ENCODE measurements around the gene CCDC158. TPM values are rescaled to one million over a fixed set of nuclear protein-coding genes. Genes with fewer than 3 reads are reported as not detected.

The CCDC158 gene
- total RNA-seq, 2 donors from 2014 or later, result 1.8 to 2.8 TPM

- Histone ChIP-seq H3K27ac (no peak overlapping the region), H3K4me1 (ENCODE audit: control insufficient read depth in 1 of 2, low read depth in 2 of 2) (no peaks in the 10 kb centered on the region), H3K36me3 (no peaks in the 10 kb centered on the region), H3K4me3 (no peak overlapping the region), H3K9me3 (no peaks in the 10 kb centered on the region), H3K27me3 (replicated peaks; ENCODE audit: insufficient read depth) (no peaks in the 10 kb centered on the region)
- DNase-seq (ENCODE audit: low spot score), result no peak
- ATAC-seq (ENCODE audit: insufficient number of reproducible peaks, low FRiP score, low read depth), result no peak
- TF ChIP-seq, protein P1, sequence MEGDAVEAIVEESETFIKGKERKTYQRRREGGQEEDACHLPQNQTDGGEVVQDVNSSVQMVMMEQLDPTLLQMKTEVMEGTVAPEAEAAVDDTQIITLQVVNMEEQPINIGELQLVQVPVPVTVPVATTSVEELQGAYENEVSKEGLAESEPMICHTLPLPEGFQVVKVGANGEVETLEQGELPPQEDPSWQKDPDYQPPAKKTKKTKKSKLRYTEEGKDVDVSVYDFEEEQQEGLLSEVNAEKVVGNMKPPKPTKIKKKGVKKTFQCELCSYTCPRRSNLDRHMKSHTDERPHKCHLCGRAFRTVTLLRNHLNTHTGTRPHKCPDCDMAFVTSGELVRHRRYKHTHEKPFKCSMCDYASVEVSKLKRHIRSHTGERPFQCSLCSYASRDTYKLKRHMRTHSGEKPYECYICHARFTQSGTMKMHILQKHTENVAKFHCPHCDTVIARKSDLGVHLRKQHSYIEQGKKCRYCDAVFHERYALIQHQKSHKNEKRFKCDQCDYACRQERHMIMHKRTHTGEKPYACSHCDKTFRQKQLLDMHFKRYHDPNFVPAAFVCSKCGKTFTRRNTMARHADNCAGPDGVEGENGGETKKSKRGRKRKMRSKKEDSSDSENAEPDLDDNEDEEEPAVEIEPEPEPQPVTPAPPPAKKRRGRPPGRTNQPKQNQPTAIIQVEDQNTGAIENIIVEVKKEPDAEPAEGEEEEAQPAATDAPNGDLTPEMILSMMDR (IDR thresholded peaks at IDR 0.05), result no peak
These were observed 148.9 kb downstream of the CCDC158 start for GRCh38 chr4:76272073-76272472.

- Histone ChIP-seq H3K27me3 (replicated peaks; ENCODE audit: insufficient read depth) (no peaks in the 10 kb centered on the region), H3K4me3 (no peak overlapping the region), H3K9me3 (no peaks in the 10 kb centered on the region), H3K36me3 (no peaks in the 10 kb centered on the region), H3K4me1 (ENCODE audit: control insufficient read depth in 1 of 2, low read depth in 2 of 2) (no peaks in the 10 kb centered on the region), H3K27ac (no peak overlapping the region)
- DNase-seq (ENCODE audit: low spot score), result no peak
- TF ChIP-seq, protein P1 (IDR thresholded peaks at IDR 0.05), result no peak
- no peak for ATAC-seq (ENCODE audit: insufficient number of reproducible peaks, low FRiP score, low read depth)
These were observed 149.7 kb downstream of the CCDC158 start for GRCh38 chr4:76271248-76271647.

GRCh38 chr4:76270244-76271175 is 150.4 kb downstream of the CCDC158 start:
- no peaks in the 10 kb centered on the region for H3K36me3 ChIP-seq

GRCh38 chr4:76267811-76268210 is 153.1 kb downstream of the CCDC158 start:
- no peak for DNase-seq (ENCODE audit: low spot score)
- no peaks in the 10 kb centered on the region for H3K36me3 ChIP-seq
- no peaks in the 10 kb centered on the region for H3K4me1 ChIP-seq (ENCODE audit: control insufficient read depth in 1 of 2, low read depth in 2 of 2)
- ATAC-seq (ENCODE audit: insufficient number of reproducible peaks, low FRiP score, low read depth), result no peak
- no peaks in the 10 kb centered on the region for H3K27me3 ChIP-seq (replicated peaks; ENCODE audit: insufficient read depth)
- H3K9me3 ChIP-seq, result no peaks in the 10 kb centered on the region
- H3K4me3 ChIP-seq, result no peak overlapping the region
- H3K27ac ChIP-seq, result no peak overlapping the region
- TF ChIP-seq, protein P1 (IDR thresholded peaks at IDR 0.05), result no peak

More at GRCh38 chr4:76270244-76271175, 150.4 kb downstream of the CCDC158 start:
- Histone ChIP-seq H3K27ac (no peak overlapping the region), H3K4me3 (no peak overlapping the region), H3K4me1 (ENCODE audit: control insufficient read depth in 1 of 2, low read depth in 2 of 2) (no peaks in the 10 kb centered on the region), H3K27me3 (replicated peaks; ENCODE audit: insufficient read depth) (no peaks in the 10 kb centered on the region), H3K9me3 (no peaks in the 10 kb centered on the region)
- DNase-seq (ENCODE audit: low spot score) (no peak), ATAC-seq (ENCODE audit: insufficient number of reproducible peaks, low FRiP score, low read depth) (no peak)
- TF ChIP-seq, protein P1 (IDR thresholded peaks at IDR 0.05), result no peak

DNA sequence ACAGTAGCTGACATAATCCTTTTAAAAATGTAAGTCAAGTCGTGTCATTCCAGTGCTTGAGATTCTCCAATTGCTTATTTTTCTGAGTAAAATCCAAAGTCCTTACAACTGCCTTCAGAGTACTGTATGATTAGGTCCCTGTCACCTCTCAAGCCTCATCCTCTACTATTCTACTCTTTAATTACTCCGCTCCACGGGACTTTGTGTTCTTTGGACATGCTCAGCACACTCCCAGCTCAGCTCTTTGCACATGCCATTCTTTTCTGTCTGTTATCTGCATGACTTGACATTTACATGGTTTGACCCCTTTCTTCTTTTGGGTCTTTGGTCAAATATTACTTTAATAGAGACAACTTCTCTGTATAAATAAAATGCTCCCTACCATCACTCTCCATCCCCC is 154.3 kb downstream of the CCDC158 start:
- Histone ChIP-seq H3K27me3 (replicated peaks; ENCODE audit: insufficient read depth) (no peaks in the 10 kb centered on the region), H3K9me3 (no peaks in the 10 kb centered on the region), H3K36me3 (no peaks in the 10 kb centered on the region), H3K4me3 (no peak overlapping the region), H3K27ac (no peak overlapping the region), H3K4me1 (ENCODE audit: control insufficient read depth in 1 of 2, low read depth in 2 of 2) (no peaks in the 10 kb centered on the region)
- ATAC-seq (ENCODE audit: insufficient number of reproducible peaks, low FRiP score, low read depth), result no peak
- no peak for DNase-seq (ENCODE audit: low spot score)
- TF ChIP-seq, protein P1 (IDR thresholded peaks at IDR 0.05), result no peak
